Duodenal mucosa (tissue), 2 donors: ENCODE results near the gene CREB1.

Source experiments
- H3K27ac ChIP-seq: one replicate; pipeline ENCODE4 v1.7.0; 2013; ENCODE audit warnings: low read depth, low read length
- H3K27me3 ChIP-seq, 2 donors: one replicate each; pipeline ENCODE4 v1.7.0; 2013; ENCODE audit warnings: low read length in 2 of 2, control low read depth in 1 of 2; ENCODE audit not compliant: insufficient read depth in 2 of 2, control insufficient read depth in 1 of 2
- H3K36me3 ChIP-seq, 2 donors: one replicate each; pipeline ENCODE4 v1.7.0; 2013; ENCODE audit warnings: low read length in 2 of 2, control low read depth in 1 of 2; ENCODE audit not compliant: insufficient read depth in 2 of 2, control insufficient read depth in 1 of 2
- H3K4me1 ChIP-seq, 2 donors: one replicate each; pipeline ENCODE4 v1.7.0; 2013; ENCODE audit warnings: low read length in 2 of 2, control low read depth in 1 of 2; ENCODE audit not compliant: insufficient read depth in 2 of 2, control insufficient read depth in 1 of 2
- H3K4me3 ChIP-seq, 2 donors: one replicate each; pipeline ENCODE4 v1.7.0; 2013; ENCODE audit warnings: low read length in 2 of 2, low read depth in 1 of 2
- H3K9ac ChIP-seq, 2 donors: one replicate each; pipeline ENCODE4 v1.7.0; 2013; ENCODE audit warnings: low read length in 2 of 2, low read depth in 1 of 2
- H3K9me3 ChIP-seq, 2 donors: one replicate each; pipeline ENCODE4 v1.7.0; 2013; ENCODE audit warnings: low read length in 2 of 2, control low read depth in 1 of 2; ENCODE audit not compliant: control insufficient read depth in 1 of 2

CREB1 gene

GRCh38 chr2:207567671-207568070, 37.9 kb downstream of the CREB1 start:
- no peak overlapping the region for H3K9ac ChIP-seq
- H3K36me3 ChIP-seq, result peaks cover 9 to 28% of the 10 kb centered on the region in 2 donors
- H3K4me3 ChIP-seq, result no peak overlapping the region
- H3K9me3 ChIP-seq, result no peaks in the 10 kb centered on the region
- H3K27me3 ChIP-seq, result no peaks in the 10 kb centered on the region
- H3K4me1 ChIP-seq, result no peaks in the 10 kb centered on the region
- H3K27ac ChIP-seq, result no peak overlapping the region

GRCh38 chr2:207571370-207571769, 41.6 kb downstream of the CREB1 start:
- Histone ChIP-seq H3K27me3 (no peaks in the 10 kb centered on the region), H3K4me1 (no peaks in the 10 kb centered on the region), H3K4me3 (no peak overlapping the region), H3K27ac (no peak overlapping the region), H3K36me3 (peaks cover 6 to 37% of the 10 kb centered on the region in 2 donors), H3K9ac (no peak overlapping the region), H3K9me3 (no peaks in the 10 kb centered on the region)

- H3K27ac ChIP-seq, result no peak overlapping the region
- no peaks in the 10 kb centered on the region for H3K9me3 ChIP-seq
- H3K4me1 ChIP-seq, result no peaks in the 10 kb centered on the region
- H3K27me3 ChIP-seq, result no peaks in the 10 kb centered on the region
- H3K4me3 ChIP-seq, result no peak overlapping the region
- peaks cover 0 to 33% of the 10 kb centered on the region in 2 donors for H3K36me3 ChIP-seq
- no peak overlapping the region for H3K9ac ChIP-seq
Measured at GRCh38 chr2:207584952-207585351, 55.2 kb downstream of the CREB1 start.

- no peak overlapping the region for H3K27ac ChIP-seq
- no peak overlapping the region for H3K4me3 ChIP-seq
- H3K27me3 ChIP-seq, result no peaks in the 10 kb centered on the region
- no peaks in the 10 kb centered on the region for H3K9me3 ChIP-seq
- H3K9ac ChIP-seq, result no peak overlapping the region
- no peaks in the 10 kb centered on the region for H3K4me1 ChIP-seq
- peaks cover 0 to 27% of the 10 kb centered on the region in 2 donors for H3K36me3 ChIP-seq
Measured at GRCh38 chr2:207587305-207587704, 57.5 kb downstream of the CREB1 start.

- Histone ChIP-seq H3K9me3 (no peaks in the 10 kb centered on the region), H3K9ac (no peak overlapping the region), H3K27ac (no peak overlapping the region), H3K4me3 (no peak overlapping the region), H3K4me1 (no peaks in the 10 kb centered on the region), H3K27me3 (no peaks in the 10 kb centered on the region), H3K36me3 (peaks cover 0 to 28% of the 10 kb centered on the region in 2 donors)
Measured at GRCh38 chr2:207589143-207589542, 59.4 kb downstream of the CREB1 start.

- Histone ChIP-seq H3K27ac (no peak overlapping the region), H3K36me3 (peaks cover 5 to 37% of the 10 kb centered on the region in 2 donors), H3K4me3 (no peak overlapping the region), H3K9ac (no peak overlapping the region), H3K9me3 (no peaks in the 10 kb centered on the region), H3K4me1 (no peaks in the 10 kb centered on the region), H3K27me3 (no peaks in the 10 kb centered on the region)
Measured at GRCh38 chr2:207593277-207593676, 63.5 kb downstream of the CREB1 start.

- Histone ChIP-seq H3K27ac (no peak overlapping the region), H3K4me1 (no peaks in the 10 kb centered on the region), H3K9ac (no peak overlapping the region), H3K36me3 (peaks cover 5 to 37% of the 10 kb centered on the region in 2 donors), H3K9me3 (no peaks in the 10 kb centered on the region), H3K27me3 (no peaks in the 10 kb centered on the region), H3K4me3 (no peak overlapping the region)
Measured at GRCh38 chr2:207594264-207594663, 64.5 kb downstream of the CREB1 start.

GRCh38 chr2:207594731-207595130, 65.0 kb downstream of the CREB1 start:
- Histone ChIP-seq H3K36me3 (peaks cover 5 to 37% of the 10 kb centered on the region in 2 donors), H3K4me3 (no peak overlapping the region), H3K9ac (no peak overlapping the region), H3K27me3 (no peaks in the 10 kb centered on the region), H3K4me1 (no peaks in the 10 kb centered on the region), H3K9me3 (no peaks in the 10 kb centered on the region), H3K27ac (no peak overlapping the region)

GRCh38 chr2:207599636-207600035, 69.9 kb downstream of the CREB1 start:
- H3K36me3 ChIP-seq, result peaks cover 5 to 17% of the 10 kb centered on the region in 2 donors

GRCh38 chr2:207600231-207600630, 70.5 kb downstream of the CREB1 start:
- peaks cover 5 to 15% of the 10 kb centered on the region in 2 donors for H3K36me3 ChIP-seq
- H3K9ac ChIP-seq, result no peak overlapping the region
- no peak overlapping the region for H3K4me3 ChIP-seq
- no peaks in the 10 kb centered on the region for H3K4me1 ChIP-seq
- H3K9me3 ChIP-seq, result no peaks in the 10 kb centered on the region
- H3K27ac ChIP-seq, result no peak overlapping the region
- no peaks in the 10 kb centered on the region for H3K27me3 ChIP-seq

More at GRCh38 chr2:207599636-207600035, 69.9 kb downstream of the CREB1 start:
- Histone ChIP-seq H3K4me3 (no peak overlapping the region), H3K27ac (no peak overlapping the region), H3K9ac (no peak overlapping the region), H3K27me3 (no peaks in the 10 kb centered on the region), H3K4me1 (no peaks in the 10 kb centered on the region), H3K9me3 (no peaks in the 10 kb centered on the region)

- no peaks in the 10 kb centered on the region for H3K4me1 ChIP-seq
- no peaks in the 10 kb centered on the region for H3K9me3 ChIP-seq
- H3K27me3 ChIP-seq, result no peaks in the 10 kb centered on the region
- H3K9ac ChIP-seq, result no peak overlapping the region
- H3K36me3 ChIP-seq, result peaks cover 5 to 8% of the 10 kb centered on the region in 2 donors
- no peak overlapping the region for H3K27ac ChIP-seq
- H3K4me3 ChIP-seq, result no peak overlapping the region
Measured at GRCh38 chr2:207601774-207602173, 72.0 kb downstream of the CREB1 start.
